ENCODE measurements around the gene FARS2.

GRCh38 chr6:5783584-5784089, 522.3 kb downstream of the FARS2 start:
- TF ChIP-seq CTCF (IDR thresholded peaks at IDR 0.05) (no peak), POLR2A (IDR thresholded peaks at IDR 0.05) (no peak)

Data from esophagus squamous epithelium (tissue), 4 donors.